ENCODE data around the gene PIK3CA.

Gene PIK3CA

GRCh38 chr3:179158336-179159039 lies 10.3 kb downstream of the PIK3CA start:
- DNase-seq (ENCODE audit: low read depth): no peak

- DNase-seq (ENCODE audit: low read depth): no peak
Observed at GRCh38 chr3:179163503-179163902, 15.3 kb downstream of the PIK3CA start.

GRCh38 chr3:179164857-179165256 lies 16.7 kb downstream of the PIK3CA start:
- no peak for DNase-seq (ENCODE audit: low read depth)

GRCh38 chr3:179166561-179167201 lies 18.5 kb downstream of the PIK3CA start:
- DNase-seq (ENCODE audit: low read depth): no peak

- no peak for DNase-seq (ENCODE audit: low read depth)
Observed at GRCh38 chr3:179168918-179169317, 20.8 kb downstream of the PIK3CA start.

GRCh38 chr3:179172546-179172945 lies 24.4 kb downstream of the PIK3CA start:
- DNase-seq (ENCODE audit: low read depth): no peak

- no peak for DNase-seq (ENCODE audit: low read depth)
Observed at GRCh38 chr3:179174316-179174715, 26.2 kb downstream of the PIK3CA start.

- no peak for DNase-seq (ENCODE audit: low read depth)
Observed at GRCh38 chr3:179174898-179175297, 26.7 kb downstream of the PIK3CA start.

GRCh38 chr3:179175358-179175757 lies 27.2 kb downstream of the PIK3CA start:
- DNase-seq (ENCODE audit: low read depth): no peak

GRCh38 chr3:179177611-179178010 lies 29.5 kb downstream of the PIK3CA start:
- DNase-seq (ENCODE audit: low read depth): no peak

GRCh38 chr3:179179256-179179655 lies 31.1 kb downstream of the PIK3CA start:
- no peak for DNase-seq (ENCODE audit: low read depth)

GRCh38 chr3:179179979-179180759 lies 32.0 kb downstream of the PIK3CA start:
- no peak for DNase-seq (ENCODE audit: low read depth)

- no peak for DNase-seq (ENCODE audit: low read depth)
Observed at GRCh38 chr3:179181021-179181472, 32.9 kb downstream of the PIK3CA start.

GRCh38 chr3:179181993-179182551 lies 33.9 kb downstream of the PIK3CA start:
- DNase-seq (ENCODE audit: low read depth): no peak

GRCh38 chr3:179182902-179183301 lies 34.7 kb downstream of the PIK3CA start:
- no peak for DNase-seq (ENCODE audit: low read depth)

GRCh38 chr3:179184826-179185225 lies 36.7 kb downstream of the PIK3CA start:
- DNase-seq (ENCODE audit: low read depth): no peak

GRCh38 chr3:179186426-179186825 lies 38.3 kb downstream of the PIK3CA start:
- DNase-seq (ENCODE audit: low read depth): no peak

- DNase-seq (ENCODE audit: low read depth): no peak
Observed at GRCh38 chr3:179189759-179190158, 41.6 kb downstream of the PIK3CA start.

- DNase-seq (ENCODE audit: low read depth): no peak
Observed at GRCh38 chr3:179190581-179190980, 42.4 kb downstream of the PIK3CA start.

GRCh38 chr3:179192542-179192941 lies 44.4 kb downstream of the PIK3CA start:
- no peak for DNase-seq (ENCODE audit: low read depth)

GRCh38 chr3:179194931-179195330 lies 46.8 kb downstream of the PIK3CA start:
- DNase-seq (ENCODE audit: low read depth): no peak

GRCh38 chr3:179196098-179196497 lies 47.9 kb downstream of the PIK3CA start:
- no peak for DNase-seq (ENCODE audit: low read depth)

GRCh38 chr3:179196700-179197099 lies 48.5 kb downstream of the PIK3CA start:
- DNase-seq (ENCODE audit: low read depth): no peak

All from stimulated activated CD8-positive, alpha-beta memory T cell treated with anti-CD3 and anti-CD28 coated beads, Interleukin-7, amount 100 ng/mL, for 24 hours (primary cell).